ENCODE measurements around the gene ULK2. TPM values are rescaled to one million over a fixed set of nuclear protein-coding genes. Genes with fewer than 3 reads are reported as not detected.

The ULK2 gene
- total RNA-seq, 2 experiments from 2014 or later: 6.8 TPM; not detected in 1

DNA sequence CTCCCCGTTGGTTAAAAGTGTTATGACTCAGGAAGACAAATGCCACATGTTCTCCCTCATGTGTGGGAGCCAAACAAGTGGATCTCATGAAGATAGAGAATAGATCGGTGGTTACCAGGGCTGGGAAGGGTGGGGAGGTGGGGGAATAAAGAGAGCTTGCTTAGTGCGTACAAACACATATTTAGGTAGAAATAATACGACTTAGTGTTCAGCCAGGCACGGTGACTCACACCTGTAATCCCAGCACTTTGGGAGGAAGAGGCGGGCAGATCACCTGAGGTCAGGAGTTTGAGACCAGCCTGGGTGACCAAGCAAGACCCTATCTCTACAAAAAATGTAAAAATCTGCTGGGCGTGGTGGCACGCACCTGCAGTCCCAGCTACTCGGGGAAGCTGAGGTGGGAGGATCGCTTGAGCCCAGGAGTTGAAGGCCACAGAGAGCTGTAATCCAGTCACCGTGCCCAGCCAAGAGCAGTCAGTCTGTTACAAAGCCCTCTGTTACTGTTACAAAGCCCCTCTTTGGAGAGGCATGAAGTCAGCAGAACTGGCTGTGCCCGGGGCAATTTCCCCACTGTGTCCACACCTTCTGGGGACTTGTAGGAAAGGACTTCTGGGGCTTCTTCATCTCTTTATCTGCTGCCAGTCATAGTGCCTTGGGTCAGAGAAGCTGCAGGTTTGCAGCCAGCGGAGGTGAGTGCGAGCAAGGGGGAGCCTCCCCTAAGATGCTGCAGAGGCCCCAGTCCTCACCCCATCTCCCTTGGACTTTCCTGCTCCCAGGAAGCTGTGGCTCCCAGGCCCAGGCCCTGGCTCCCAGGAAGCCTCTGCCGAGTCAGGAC lies 115.3 kb downstream of the ULK2 start:
- ChIA-PET CTCF (ENCODE audit: unreplicated experiment) (no interaction called here), POLR2A (interaction anchor here (0.7 kb wide), 1 partner anchor 104 kb away, joined by 3 read pairs; the partner anchor contains the start of gene ALDH3A2)
- Histone ChIP-seq H2AFZ (ENCODE audit: low read length) (no peak overlapping the region), H3K9me3 (ENCODE audit: low read length) (no peaks in the 10 kb centered on the region), H3K36me3 (ENCODE audit: insufficient read depth, low read length) (no peaks in the 10 kb centered on the region), H3K9me2 (ENCODE audit: insufficient read depth, low read length) (no peaks in the 10 kb centered on the region), H3K4me3 (ENCODE audit: low read depth, low read length, poor library complexity, severe bottlenecking) (no peak overlapping the region), H3K27ac (ENCODE audit: low read depth, low read length, poor library complexity, severe bottlenecking) (no peak overlapping the region), H3K79me2 (ENCODE audit: insufficient read depth, low read depth, low read length) (no peaks in the 10 kb centered on the region), H4K20me1 (ENCODE audit: insufficient read depth, low read length) (no peaks in the 10 kb centered on the region), H3K4me2 (ENCODE audit: low read length) (no peak overlapping the region), H3K4me1 (ENCODE audit: insufficient read depth, low read length, poor library complexity, severe bottlenecking) (peaks cover 13% of the 10 kb centered on the region)
- no TSS peak for BruUV-seq (replicated peaks)
- DNase-seq (ENCODE audit: low spot score): no peak
- TF ChIP-seq EZH2phosphoT487 (IDR thresholded peaks at IDR 0.05; ENCODE audit: borderline replicate concordance, low read depth, low read length): no peak
- TF ChIP-seq, protein P1, sequence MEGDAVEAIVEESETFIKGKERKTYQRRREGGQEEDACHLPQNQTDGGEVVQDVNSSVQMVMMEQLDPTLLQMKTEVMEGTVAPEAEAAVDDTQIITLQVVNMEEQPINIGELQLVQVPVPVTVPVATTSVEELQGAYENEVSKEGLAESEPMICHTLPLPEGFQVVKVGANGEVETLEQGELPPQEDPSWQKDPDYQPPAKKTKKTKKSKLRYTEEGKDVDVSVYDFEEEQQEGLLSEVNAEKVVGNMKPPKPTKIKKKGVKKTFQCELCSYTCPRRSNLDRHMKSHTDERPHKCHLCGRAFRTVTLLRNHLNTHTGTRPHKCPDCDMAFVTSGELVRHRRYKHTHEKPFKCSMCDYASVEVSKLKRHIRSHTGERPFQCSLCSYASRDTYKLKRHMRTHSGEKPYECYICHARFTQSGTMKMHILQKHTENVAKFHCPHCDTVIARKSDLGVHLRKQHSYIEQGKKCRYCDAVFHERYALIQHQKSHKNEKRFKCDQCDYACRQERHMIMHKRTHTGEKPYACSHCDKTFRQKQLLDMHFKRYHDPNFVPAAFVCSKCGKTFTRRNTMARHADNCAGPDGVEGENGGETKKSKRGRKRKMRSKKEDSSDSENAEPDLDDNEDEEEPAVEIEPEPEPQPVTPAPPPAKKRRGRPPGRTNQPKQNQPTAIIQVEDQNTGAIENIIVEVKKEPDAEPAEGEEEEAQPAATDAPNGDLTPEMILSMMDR (conservative IDR thresholded peaks at IDR 0.05; ENCODE audit: low read length): no peak
- intact Hi-C loops (cut with micrococcal nuclease; ENCODE audit: unreplicated experiment): no loop called here

DNA sequence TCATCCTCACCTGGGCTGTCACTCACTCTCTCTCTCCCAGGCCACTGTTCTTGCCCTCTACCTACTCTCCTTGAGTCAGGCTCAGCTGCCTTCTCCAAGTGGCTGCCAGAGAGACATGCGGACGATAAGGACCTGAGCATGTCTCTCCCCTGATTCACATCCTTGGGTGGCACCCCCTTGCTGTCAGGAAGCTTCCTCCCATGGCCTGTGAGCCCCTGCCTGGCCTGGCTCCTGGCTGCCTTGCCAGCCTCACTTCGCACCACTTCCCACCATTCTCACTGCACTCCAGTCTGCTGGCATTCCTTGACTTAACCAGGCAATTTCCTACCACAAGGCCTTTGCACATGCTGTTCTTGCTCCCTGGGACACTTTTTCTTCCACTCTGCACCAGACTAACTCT lies 116.9 kb downstream of the ULK2 start:
- no peak for DNase-seq (ENCODE audit: low spot score)
- Histone ChIP-seq H3K4me3 (ENCODE audit: low read depth, low read length, poor library complexity, severe bottlenecking) (no peak overlapping the region), H3K36me3 (ENCODE audit: insufficient read depth, low read length) (no peaks in the 10 kb centered on the region), H3K27ac (ENCODE audit: low read depth, low read length, poor library complexity, severe bottlenecking) (no peak overlapping the region), H4K20me1 (ENCODE audit: insufficient read depth, low read length) (no peaks in the 10 kb centered on the region), H2AFZ (ENCODE audit: low read length) (no peak overlapping the region), H3K79me2 (ENCODE audit: insufficient read depth, low read depth, low read length) (no peaks in the 10 kb centered on the region), H3K4me1 (ENCODE audit: insufficient read depth, low read length, poor library complexity, severe bottlenecking) (peaks cover 13% of the 10 kb centered on the region), H3K9me2 (ENCODE audit: insufficient read depth, low read length) (no peaks in the 10 kb centered on the region), H3K4me2 (ENCODE audit: low read length) (no peak overlapping the region), H3K9me3 (ENCODE audit: low read length) (no peaks in the 10 kb centered on the region)
- TF ChIP-seq, protein P1 (conservative IDR thresholded peaks at IDR 0.05; ENCODE audit: low read length): no peak
- intact Hi-C loops (cut with micrococcal nuclease; ENCODE audit: unreplicated experiment): no loop called here
- CTCF ChIA-PET (ENCODE audit: unreplicated experiment): no interaction called here
- no TSS peak for BruUV-seq (replicated peaks)
- POLR2A ChIA-PET: no interaction called here

GRCh38 chr17:19750020-19750572 lies 117.6 kb downstream of the ULK2 start:
- no peak overlapping the region for H3K4me3 ChIP-seq (ENCODE audit: low read depth, low read length, poor library complexity, severe bottlenecking)
- no peak overlapping the region for H3K27ac ChIP-seq (ENCODE audit: low read depth, low read length, poor library complexity, severe bottlenecking)
- TF ChIP-seq EZH2phosphoT487 (IDR thresholded peaks at IDR 0.05; ENCODE audit: borderline replicate concordance, low read depth, low read length): no peak
- TF ChIP-seq, protein P1 (conservative IDR thresholded peaks at IDR 0.05; ENCODE audit: low read length): no peak
- H2AFZ ChIP-seq (ENCODE audit: low read length): no peak overlapping the region
- no peak overlapping the region for H3K4me2 ChIP-seq (ENCODE audit: low read length)
- ChIA-PET POLR2A (no interaction called here), CTCF (ENCODE audit: unreplicated experiment) (no interaction called here)
- no peaks in the 10 kb centered on the region for H3K36me3 ChIP-seq (ENCODE audit: insufficient read depth, low read length)
- H3K4me1 ChIP-seq (ENCODE audit: insufficient read depth, low read length, poor library complexity, severe bottlenecking): peaks cover 10% of the 10 kb centered on the region
- DNase-seq (ENCODE audit: low spot score): no peak
- no peaks in the 10 kb centered on the region for H3K79me2 ChIP-seq (ENCODE audit: insufficient read depth, low read depth, low read length)
- no peaks in the 10 kb centered on the region for H3K9me2 ChIP-seq (ENCODE audit: insufficient read depth, low read length)
- BruUV-seq (replicated peaks): no TSS peak
- H3K9me3 ChIP-seq (ENCODE audit: low read length): no peaks in the 10 kb centered on the region
- H4K20me1 ChIP-seq (ENCODE audit: insufficient read depth, low read length): no peaks in the 10 kb centered on the region
- intact Hi-C loops (cut with micrococcal nuclease; ENCODE audit: unreplicated experiment): no loop called here

Measured in OCI-LY7 (cell line).